ENCODE results near the gene DGKH.
"Not testable (repeated sequence)": the region's sequence is repeated elsewhere in the genome, so short reads cannot be mapped to it uniquely, and the experiment has no call there.

DGKH gene

GRCh38 chr13:42176294-42176693 lies 127.8 kb downstream of the DGKH start:
- DNase-seq: no peak

- DNase-seq: no peak
Observed at GRCh38 chr13:42177189-42177588, 128.7 kb downstream of the DGKH start.

GRCh38 chr13:42181381-42181953 lies 133.0 kb downstream of the DGKH start:
- no peak for DNase-seq

- DNase-seq: no peak
Observed at GRCh38 chr13:42189061-42189460, 140.6 kb downstream of the DGKH start.

GRCh38 chr13:42190529-42190928 lies 142.1 kb downstream of the DGKH start:
- DNase-seq: no peak

GRCh38 chr13:42211704-42212464 lies 163.4 kb downstream of the DGKH start:
- DNase-seq: no peak

GRCh38 chr13:42214446-42214845 lies 166.0 kb downstream of the DGKH start:
- no peak for DNase-seq

- peak; percentile 5 for DNase-seq
Observed at GRCh38 chr13:42215578-42216421, 167.4 kb downstream of the DGKH start.

GRCh38 chr13:42216422-42216735 lies 167.9 kb downstream of the DGKH start:
- no peak for DNase-seq

- no peak for DNase-seq
Observed at GRCh38 chr13:42218576-42218975, 170.1 kb downstream of the DGKH start.

GRCh38 chr13:42219051-42219450 lies 170.6 kb downstream of the DGKH start:
- DNase-seq: no peak

GRCh38 chr13:42219876-42220275 lies 171.4 kb downstream of the DGKH start:
- no peak for DNase-seq

- DNase-seq: no peak
Observed at GRCh38 chr13:42221121-42221765, 172.8 kb downstream of the DGKH start.

- no peak for DNase-seq
Observed at GRCh38 chr13:42223681-42224080, 175.2 kb downstream of the DGKH start.

- DNase-seq: no peak
Observed at GRCh38 chr13:42225051-42225450, 176.6 kb downstream of the DGKH start.

GRCh38 chr13:42226759-42227158 lies 178.3 kb downstream of the DGKH start:
- not testable (repeated sequence) for DNase-seq

GRCh38 chr13:42228527-42228926 lies 180.1 kb downstream of the DGKH start:
- no peak for DNase-seq

GRCh38 chr13:42229287-42229686 lies 180.8 kb downstream of the DGKH start:
- no peak for DNase-seq

- DNase-seq: no peak
Observed at GRCh38 chr13:42232671-42233070, 184.2 kb downstream of the DGKH start.

- DNase-seq: no peak
Observed at GRCh38 chr13:42233726-42234125, 185.3 kb downstream of the DGKH start.

GRCh38 chr13:42239161-42239560 lies 190.7 kb downstream of the DGKH start:
- DNase-seq: no peak

GRCh38 chr13:42239644-42240043 lies 191.2 kb downstream of the DGKH start:
- no peak for DNase-seq

- DNase-seq: no peak
Observed at GRCh38 chr13:42246541-42246940, 198.1 kb downstream of the DGKH start.

- DNase-seq: no peak
Observed at GRCh38 chr13:42247883-42248282, 199.4 kb downstream of the DGKH start.
